Uterus (tissue), 4 donors: ENCODE measurements around the gene CCT5. TPM values are rescaled to one million over a fixed set of nuclear protein-coding genes. Genes with fewer than 3 reads are reported as not detected.

ENCODE experiments used
- DNase-seq, 2 donors: peaks; one replicate each; pipeline ENCODE4 v3.0.0-alpha.2; 2019 to 2020
- H3K27ac ChIP-seq, 2 donors: fragments of 200-600 bp; sonication (generic); 1 replicate in 1 of 2; 2 replicates in 1 of 2; pipeline ENCODE4 v1.5.1; 2016 to 2018
- H3K27me3 ChIP-seq, 2 donors: fragments of 200-600 bp; sonication (generic); one replicate each; pipeline ENCODE4 v1.5.1; 2018 to 2019; ENCODE audit warnings: control low read depth in 1 of 2
- H3K36me3 ChIP-seq, 2 donors: fragments of 200-600 bp; sonication (generic); one replicate each; pipeline ENCODE4 v1.5.1; 2019; ENCODE audit warnings: control low read depth in 1 of 2
- H3K4me1 ChIP-seq, 2 donors: fragments of 200-600 bp; sonication (generic); one replicate each; pipeline ENCODE4 v1.5.1; 2018 to 2019; ENCODE audit warnings: control low read depth in 1 of 2
- H3K4me3 ChIP-seq, 2 donors: fragments of 200-600 bp; sonication (generic); 1 replicate in 1 of 2; 2 replicates in 1 of 2; pipeline ENCODE4 v1.5.1; 2018 to 2019; ENCODE audit warnings: mild to moderate bottlenecking in 1 of 2
- H3K9me3 ChIP-seq, 2 donors: fragments of 200-600 bp; sonication (generic); one replicate each; pipeline ENCODE4 v1.5.1; 2019; ENCODE audit warnings: control low read depth in 1 of 2
- POLR2A ChIP-seq, 2 donors: fragments of 450-650 bp; IDR thresholded peaks; one replicate each; pipeline ENCODE4 v1.6.1; 2016; ENCODE audit warnings: antibody characterized with exemption in 2 of 2, mild to moderate bottlenecking in 1 of 2, moderate library complexity in 1 of 2
- intact Hi-C: fragments of 100-400 bp; cut with DNase I; formaldehyde crosslinking; loops from one replicate; pipeline ENCODE4 v1.15.1; 2023; ENCODE audit warnings: low total_unique reads
- total RNA-seq, 4 donors: library from RNA; depleted of rRNA in 3 of 4; stranded (reverse); fragments of >200 nt in 3 of 4; gene quantifications; one replicate each; pipeline versions ENCODE4 v1.1.0 to v1.2.4, GENCODE V29; 2014 to 2023
- TF ChIP-seq, protein P1 (sequence below), 4 experiments: fragments of 200-600 bp in 2 of 4; fragments of 450-650 bp in 2 of 4; sonication (generic) in 2 of 4; IDR thresholded peaks; one replicate each; pipeline ENCODE4 v1.5.1; 2016 to 2019; ENCODE audit warnings: antibody characterized with exemption in 4 of 4, mild to moderate bottlenecking in 2 of 4, moderate library complexity in 1 of 4
- donor health status: DM: yes; HTN: yes; CAD: no.

CCT5 gene
- total RNA-seq, result 100 to 1,000 TPM in 1 of 4 donors, 10 to 100 TPM in 3; 57.6 to 251 (median 81.2) TPM

DNA sequence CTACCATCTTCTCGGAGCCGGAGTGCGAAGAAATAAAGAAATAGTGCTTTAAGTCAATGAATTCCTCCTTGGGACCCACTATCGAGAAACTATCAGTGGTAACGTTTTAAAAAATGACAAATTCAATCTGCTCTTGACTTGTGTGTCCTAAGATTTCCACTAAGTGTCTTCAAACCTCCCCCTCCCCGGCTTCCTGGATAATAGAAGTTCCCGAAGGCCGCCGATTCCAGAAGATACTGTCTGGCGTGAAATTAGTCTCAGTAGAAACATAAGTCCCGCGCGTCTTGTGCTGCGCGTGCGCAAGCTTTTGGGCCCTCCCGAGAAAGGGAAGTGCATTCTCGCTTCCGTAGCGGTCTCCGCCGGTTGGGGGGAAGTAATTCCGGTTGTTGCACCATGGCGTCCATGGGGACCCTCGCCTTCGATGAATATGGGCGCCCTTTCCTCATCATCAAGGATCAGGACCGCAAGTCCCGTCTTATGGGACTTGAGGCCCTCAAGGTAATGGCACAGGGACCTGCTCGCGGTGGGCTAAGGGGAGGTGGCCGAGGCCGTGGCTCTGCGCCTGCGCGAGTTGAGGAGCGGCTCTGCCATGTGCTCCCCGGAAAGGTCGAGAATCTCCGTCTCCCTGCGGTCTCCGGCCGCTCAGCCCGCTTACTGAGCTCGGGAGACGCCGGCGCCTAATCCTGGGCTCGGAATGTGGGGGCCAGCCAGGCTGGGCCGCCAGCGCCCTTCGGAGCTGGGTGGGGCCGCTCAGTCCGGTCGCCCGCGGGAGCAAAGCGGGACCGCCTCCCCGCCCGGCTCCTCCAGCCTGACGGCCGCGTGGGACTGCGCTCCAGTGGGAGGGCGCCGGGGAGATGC lies at the start of gene CCT5:
TSS of gene CCT5 (plus strand) at position 333 of the 858 bp plus-strand sequence. CDS start at position 394, 61 bp downstream.
- peaks cover 4 to 8% of the 10 kb centered on the region in 2 donors for H3K4me1 ChIP-seq
- H3K9me3 ChIP-seq, result no peaks in the 10 kb centered on the region
- H3K4me3 ChIP-seq, result peak within 1 kb of the TSS; percentile 64 to 74
- H3K27me3 ChIP-seq, result no peaks in the 10 kb centered on the region
- H3K27ac ChIP-seq, result peak within 1 kb of the TSS; percentile 94 to 96
- intact Hi-C loops, result no loop called here
- TF ChIP-seq, protein P1, sequence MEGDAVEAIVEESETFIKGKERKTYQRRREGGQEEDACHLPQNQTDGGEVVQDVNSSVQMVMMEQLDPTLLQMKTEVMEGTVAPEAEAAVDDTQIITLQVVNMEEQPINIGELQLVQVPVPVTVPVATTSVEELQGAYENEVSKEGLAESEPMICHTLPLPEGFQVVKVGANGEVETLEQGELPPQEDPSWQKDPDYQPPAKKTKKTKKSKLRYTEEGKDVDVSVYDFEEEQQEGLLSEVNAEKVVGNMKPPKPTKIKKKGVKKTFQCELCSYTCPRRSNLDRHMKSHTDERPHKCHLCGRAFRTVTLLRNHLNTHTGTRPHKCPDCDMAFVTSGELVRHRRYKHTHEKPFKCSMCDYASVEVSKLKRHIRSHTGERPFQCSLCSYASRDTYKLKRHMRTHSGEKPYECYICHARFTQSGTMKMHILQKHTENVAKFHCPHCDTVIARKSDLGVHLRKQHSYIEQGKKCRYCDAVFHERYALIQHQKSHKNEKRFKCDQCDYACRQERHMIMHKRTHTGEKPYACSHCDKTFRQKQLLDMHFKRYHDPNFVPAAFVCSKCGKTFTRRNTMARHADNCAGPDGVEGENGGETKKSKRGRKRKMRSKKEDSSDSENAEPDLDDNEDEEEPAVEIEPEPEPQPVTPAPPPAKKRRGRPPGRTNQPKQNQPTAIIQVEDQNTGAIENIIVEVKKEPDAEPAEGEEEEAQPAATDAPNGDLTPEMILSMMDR (IDR thresholded peaks at IDR 0.05), result no peak
- peak in 1 of 2 donors; percentile 63 for TF ChIP-seq POLR2A (IDR thresholded peaks at IDR 0.05)
- peak; percentile 90 to 95 for DNase-seq
- H3K36me3 ChIP-seq, result no peaks in the 10 kb centered on the region

- no peak for DNase-seq
- Histone ChIP-seq H3K4me1 (no peaks in the 10 kb centered on the region), H3K27ac (no peak overlapping the region), H3K27me3 (no peaks in the 10 kb centered on the region), H3K9me3 (no peaks in the 10 kb centered on the region), H3K4me3 (no peak overlapping the region), H3K36me3 (no peaks in the 10 kb centered on the region)
- intact Hi-C loops, result no loop called here
- TF ChIP-seq, protein P1 (IDR thresholded peaks at IDR 0.05), result no peak
- TF ChIP-seq POLR2A (IDR thresholded peaks at IDR 0.05), result no peak
These were observed 48.7 kb upstream of the CCT5 start for GRCh38 chr5:10201223-10201868.

DNA sequence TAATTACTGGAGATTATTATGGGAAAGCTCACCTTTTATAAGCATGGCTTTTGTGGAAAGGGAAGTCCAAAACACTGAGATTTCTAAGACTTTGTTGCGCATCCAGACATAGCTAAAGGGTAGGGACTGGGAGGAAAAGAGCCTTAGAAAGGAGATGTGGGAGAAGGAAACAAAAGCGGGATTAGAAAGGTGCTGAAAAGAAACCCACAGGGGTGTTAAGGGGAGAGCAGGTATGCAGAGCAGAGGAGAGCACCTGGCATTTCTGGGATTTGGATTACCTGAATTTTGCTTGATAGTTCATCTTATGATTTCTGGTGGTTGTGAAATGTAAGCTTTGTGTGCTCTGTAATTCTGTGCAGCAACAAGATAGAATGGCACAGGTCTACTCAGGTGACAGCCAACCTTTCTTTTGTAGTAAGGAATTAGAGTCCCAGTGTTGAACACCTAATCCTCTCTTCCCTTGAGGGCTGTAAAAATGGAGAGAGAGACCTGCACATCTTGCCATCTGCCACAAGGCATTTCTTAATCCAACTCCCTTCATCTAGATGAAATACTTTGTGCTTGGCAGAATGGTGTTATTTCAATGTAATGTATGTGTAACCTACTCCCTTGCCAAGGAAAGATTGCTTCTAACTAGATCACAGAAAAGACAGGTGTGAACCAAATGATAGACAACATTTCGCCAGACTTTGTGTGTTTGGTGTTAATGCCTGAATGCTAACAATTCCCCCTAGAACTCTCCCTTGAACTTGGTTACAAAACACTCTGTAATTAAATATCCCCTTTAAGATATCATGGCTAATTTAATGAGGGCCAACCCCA lies 47.8 kb upstream of the CCT5 start:
- Histone ChIP-seq H3K27ac (no peak overlapping the region), H3K9me3 (no peaks in the 10 kb centered on the region), H3K36me3 (no peaks in the 10 kb centered on the region), H3K4me1 (no peaks in the 10 kb centered on the region), H3K27me3 (no peaks in the 10 kb centered on the region), H3K4me3 (no peak overlapping the region)
- no peak for DNase-seq
- TF ChIP-seq POLR2A (IDR thresholded peaks at IDR 0.05), result no peak
- TF ChIP-seq, protein P1 (IDR thresholded peaks at IDR 0.05), result no peak
- intact Hi-C loops, result no loop called here

DNA sequence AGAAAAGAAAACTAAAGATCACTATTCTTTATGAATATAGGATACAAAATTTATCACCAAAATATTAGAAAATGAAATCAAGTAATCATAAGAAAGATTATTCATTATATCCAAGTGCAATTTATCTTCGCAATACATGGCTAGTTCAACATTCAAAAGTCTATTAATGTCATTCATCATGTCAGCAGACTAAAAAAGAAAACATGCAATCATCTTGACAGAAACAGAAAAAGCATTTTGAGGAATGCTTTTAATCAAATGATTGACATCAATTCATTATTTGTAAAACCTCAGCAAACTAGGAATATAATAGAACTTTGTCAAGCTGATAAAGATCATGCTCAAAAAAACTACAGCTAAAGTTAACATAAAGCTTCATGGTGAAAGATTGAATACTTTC lies 41.1 kb upstream of the CCT5 start:
- H3K4me1 ChIP-seq, result no peaks in the 10 kb centered on the region
- H3K27me3 ChIP-seq, result no peaks in the 10 kb centered on the region
- no peak overlapping the region for H3K27ac ChIP-seq
- no peak overlapping the region for H3K4me3 ChIP-seq
- no peaks in the 10 kb centered on the region for H3K9me3 ChIP-seq
- DNase-seq, result no peak
- TF ChIP-seq POLR2A (IDR thresholded peaks at IDR 0.05), result no peak
- TF ChIP-seq, protein P1 (IDR thresholded peaks at IDR 0.05), result no peak
- intact Hi-C loops, result no loop called here
- no peaks in the 10 kb centered on the region for H3K36me3 ChIP-seq
